K562 (cell line): Measurements from ENCODE around the gene GLB1L. TPM values are rescaled to one million over a fixed set of nuclear protein-coding genes. Genes with fewer than 3 reads are reported as not detected.
A peak's percentile ranks its signal among the peaks of the same experiment; 100 is the strongest.

Experiments
- ATAC-seq: fragments of 200-7000 bp; cut with Tn5 transposase; 3 replicates; pipeline ENCODE4 v1.9.1; 2020; ENCODE audit warnings: moderate library complexity
- BruUV-seq: library from RNA; stranded (reverse); fragments of 400-500 nt; replicated peaks from 2 replicates; lab custom pipeline; 2021; lab: Mats Ljungman, UMichigan
- CTCF ChIA-PET: fragments of 300-600 bp; formaldehyde crosslinking; extraction: SDS; loops from one replicate; lab custom pipeline; 2021; ENCODE audit warnings: low intra/inter-chr PET ratio; lab: Yijun Ruan, JAX
- POLR2A ChIA-PET: fragments of 300-600, 350-650 bp; sonication (Branson Sonifier 250); formaldehyde crosslinking; extraction: SDS; loops from one replicate; lab custom pipeline; 2021; ENCODE audit warnings: antibody characterized with exemption, inconsistent platforms; lab: Yijun Ruan, JAX
- DNase-seq, 4 experiments: peaks; one replicate each; pipeline versions ENCODE4 v3.0.0 to v3.0.0-alpha.2; 2011 to 2018; ENCODE audit warnings: low spot score in 3 of 4, mixed read lengths in 3 of 4; ENCODE audit errors: extremely low read depth in 1 of 4
- FAIRE-seq: peaks from 2 replicates; lab custom pipeline; 2011; peaks lifted over from hg19 to GRCh38; lab: Jason Lieb, UNC
- H2AFZ ChIP-seq: 2 replicates; pipeline ENCODE4 v1.6.0; 2011; ENCODE audit warnings: low read depth, low read length, control low read depth, inconsistent platforms
- H3K27ac ChIP-seq: fragments of 200-600 bp; 3 replicates; pipeline ENCODE4 v1.8.0; 2011; ENCODE audit warnings: low read depth, mild to moderate bottlenecking, control low read depth, inconsistent platforms, low read length, moderate library complexity, mixed read lengths; ENCODE audit errors: extremely low read depth
- H3K27me3 ChIP-seq, 2 experiments: fragments of 300-600 bp in 1 of 2; 2 replicates in 1 of 2; 3 replicates in 1 of 2; pipeline versions ENCODE4 v1.6.0 to v1.8.0; 2011; ENCODE audit warnings: inconsistent platforms in 2 of 2, low read length in 2 of 2, mild to moderate bottlenecking in 1 of 2, mixed read lengths in 1 of 2, moderate library complexity in 1 of 2; ENCODE audit not compliant: control insufficient read depth in 2 of 2, insufficient read depth in 2 of 2
- H3K36me3 ChIP-seq: fragments of 300-600 bp; 3 replicates; pipeline ENCODE4 v1.8.0; 2011; ENCODE audit warnings: mild to moderate bottlenecking, low read length, inconsistent platforms; ENCODE audit not compliant: control insufficient read depth, insufficient read depth
- H3K4me1 ChIP-seq, 2 experiments: fragments of 200-600 bp in 1 of 2; replicated peaks in 1 of 2; 2 replicates in 1 of 2; 3 replicates in 1 of 2; pipeline versions ENCODE4 v1.5.1 to v1.8.0; 2011; ENCODE audit warnings: inconsistent platforms in 2 of 2, low read length in 2 of 2, mild to moderate bottlenecking in 1 of 2, mixed read lengths in 1 of 2, moderate library complexity in 1 of 2; ENCODE audit not compliant: control insufficient read depth in 2 of 2, insufficient read depth in 2 of 2
- H3K4me2 ChIP-seq: 2 replicates; pipeline ENCODE4 v1.6.1; 2011; ENCODE audit warnings: low read length, control low read depth, inconsistent platforms, mixed read lengths; ENCODE audit not compliant: insufficient read depth
- H3K4me3 ChIP-seq: fragments of 200-600 bp; sonication (generic), shearing (Covaris generic); 2 replicates; pipeline ENCODE4 v1.5.1; 2016; ENCODE audit warnings: control low read depth, inconsistent platforms
- H3K79me2 ChIP-seq: fragments of 200-600 bp; 3 replicates; pipeline ENCODE4 v1.8.0; 2011; ENCODE audit warnings: low read length, inconsistent platforms; ENCODE audit not compliant: control insufficient read depth, insufficient read depth
- H3K9ac ChIP-seq, 2 experiments: 2 replicates each; pipeline versions ENCODE4 v1.6.0 to v1.6.1; 2011; ENCODE audit warnings: low read depth in 2 of 2, low read length in 2 of 2, control low read depth in 1 of 2, inconsistent platforms in 1 of 2, mild to moderate bottlenecking in 1 of 2, mixed read lengths in 1 of 2; ENCODE audit not compliant: insufficient read depth in 1 of 2
- H3K9me1 ChIP-seq: one replicate; pipeline ENCODE4 v1.6.0; 2011; ENCODE audit warnings: inconsistent platforms, mild to moderate bottlenecking, low read length, moderate library complexity; ENCODE audit not compliant: control insufficient read depth, insufficient read depth
- H3K9me3 ChIP-seq: replicated peaks from 2 replicates; pipeline ENCODE4 v1.5.1; 2011; ENCODE audit warnings: low read depth, low read length, inconsistent platforms; ENCODE audit not compliant: control insufficient read depth, insufficient read depth
- H4K20me1 ChIP-seq: replicated peaks from 2 replicates; pipeline ENCODE4 v1.6.1; 2011; ENCODE audit warnings: low read length, inconsistent platforms, mixed read lengths; ENCODE audit not compliant: control insufficient read depth, insufficient read depth
- BCOR ChIP-seq: fragments of 450-650 bp; IDR thresholded peaks from 2 replicates; pipeline ENCODE4 v1.6.1; 2016
- GATA2 ChIP-seq: sonication (generic); formaldehyde crosslinking; IDR thresholded peaks from 2 replicates; pipeline ENCODE4 v1.4.0; 2020; ENCODE audit warnings: mild to moderate bottlenecking, missing genetic modification reagents
- KDM1A ChIP-seq, 2 experiments: fragments of 450-650 bp; IDR thresholded peaks; 2 replicates each; pipeline ENCODE4 v1.6.1; 2016; ENCODE audit warnings: mild to moderate bottlenecking in 2 of 2
- KDM4B ChIP-seq, 2 experiments: fragments of 450-650 bp in 1 of 2; sonication (generic) in 1 of 2; IDR thresholded peaks; 2 replicates each; pipeline ENCODE4 v1.6.1; 2016 to 2017; ENCODE audit warnings: borderline replicate concordance in 2 of 2, antibody characterized with exemption in 1 of 2, low read depth in 1 of 2, mild to moderate bottlenecking in 1 of 2
- NUFIP1 ChIP-seq: fragments of 450-650 bp; IDR thresholded peaks from 2 replicates; pipeline ENCODE4 v1.6.1; 2018; ENCODE audit not compliant: partially characterized antibody
- POLR3A ChIP-seq: IDR thresholded peaks from 2 replicates; pipeline ENCODE4 v1.6.1; 2011; ENCODE audit warnings: borderline replicate concordance, mild to moderate bottlenecking, moderate library complexity; ENCODE audit not compliant: insufficient read length, insufficient read depth; ENCODE audit errors: extremely low read depth
- RBM25 ChIP-seq: fragments of 200-400 bp; formaldehyde crosslinking; IDR thresholded peaks from 2 replicates; pipeline ENCODE4 v1.6.1; 2018; ENCODE audit warnings: low read length, low read depth, moderate library complexity; ENCODE audit not compliant: severe bottlenecking
- SMARCA5 ChIP-seq: fragments of 450-650 bp; IDR thresholded peaks from 2 replicates; pipeline ENCODE4 v1.6.1; 2016
- ZFP36 ChIP-seq: fragments of 150-350 bp; IDR thresholded peaks from 2 replicates; pipeline ENCODE4 v1.6.1; 2018; ENCODE audit warnings: low read length, low read depth; ENCODE audit not compliant: partially characterized antibody
- ZNF23 ChIP-seq: fragments of 250-450 bp; sonication (Bioruptor Pico); IDR thresholded peaks from 2 replicates; pipeline ENCODE4 v1.4.0; 2020; ENCODE audit warnings: mild to moderate bottlenecking
- WGBS: fragments of 100-300 bp; shearing (Covaris generic); methylation state at CpG from one replicate; pipeline ENCODE4 v1.1.6; 2016; ENCODE audit warnings: low coverage, mixed read lengths; ENCODE audit not compliant: insufficient coverage; ENCODE audit errors: missing lambda C conversion rate; 5-methylcytosine and 5-hydroxymethylcytosine counted together
- in situ Hi-C: fragments of 300-500 bp; cut with MboI; formaldehyde crosslinking; loops from 4 replicates; pipeline ENCODE4 v1.15.0; 2018; ENCODE audit warnings: inconsistent platforms, mixed read lengths
- intact Hi-C: fragments of 100-400 bp; cut with micrococcal nuclease; formaldehyde crosslinking; loops from 2 replicates; pipeline ENCODE4 v1.14.2; 2022
- polyA plus RNA-seq, 8 experiments: library from polyadenylated mRNA; depleted of rRNA in 4 of 8; stranded (reverse) in 5 of 8; unstranded in 3 of 8; fragments of >200 nt; fragmentation: Nextera tagmentation in 2 of 8; fragmentation: Illumina TruSeq in 1 of 8; extraction: Ambion mirVana in 2 of 8; extraction: Trizol in 1 of 8; gene quantifications; 2 replicates each; pipeline versions ENCODE4 v1.2.1 to v1.2.3, GENCODE V29; 2011 to 2014; ENCODE audit warnings: inconsistent platforms in 1 of 8, missing spikeins in 1 of 8
- total RNA-seq, 7 experiments: library from RNA; depleted of rRNA in 6 of 7; stranded (reverse); fragments of >200 nt in 6 of 7; fragmentation: Illumina TruSeq in 2 of 7; extraction: Trizol in 2 of 7; gene quantifications; 2 replicates each; pipeline versions ENCODE4 v1.2.1 to v1.2.3, GENCODE V29; 2011 to 2021; ENCODE audit warnings: low replicate concordance in 1 of 7
- TF ChIP-seq, protein P1 (sequence below): sonication (generic); IDR thresholded peaks from 2 replicates; pipeline ENCODE4 v1.6.1; 2016

GLB1L gene
- total and polyA plus RNA-seq, 9 of the 15 experiments (the other 6 are each of a cell fraction or from before 2014, with no cell fraction given), result 0.42 to 2.9 (median 2.5) TPM

GRCh38 chr2:219245899-219246230 lies 621 bp upstream of the GLB1L start:
- Histone ChIP-seq H3K9me1 (no peaks in the 10 kb centered on the region), H3K9ac (peak overlapping the region; percentile 94 to 99), H3K27ac (peak overlapping the region; percentile 95), H3K36me3 (peaks cover 43% of the 10 kb centered on the region), H3K4me1 (peaks cover 21 to 36% of the 10 kb centered on the region in 2 experiments; a peak in 4 of 5 replicates), H3K79me2 (peaks cover 17% of the 10 kb centered on the region), H3K27me3 (no peaks in the 10 kb centered on the region), H3K4me2 (peak overlapping the region; percentile 92), H4K20me1 (0 out of 2 replicates have a peak, but pooled peaks cover 3% of the 10 kb centered on the region)
- POLR2A ChIA-PET, result interaction anchor here (0.6 to 2.2 kb wide), 8 partner anchors 8 to 142 kb away, joined by 3 to 12 read pairs (median 5); partner anchors contain the start of genes ANKZF1, ATG9A, DNPEP and TUBA4A
- FAIRE-seq, result no peak
- no TSS peak for BruUV-seq
- DNase-seq, result peak in 2 of 4 experiments; percentile 13 to 21
- in situ Hi-C loops, result no loop called here
- CTCF ChIA-PET, result no interaction called here
- intact Hi-C loops, result loop anchor here (2.0 kb wide), 1 partner anchor 17 kb away; the partner anchor contains the start of genes ANKZF1 and ATG9A
- WGBS, result 0% methylated on average over 5 of the region's 10 CpGs
- TF ChIP-seq GATA2 (CRISPR knock-in tag), result no peak
- TF ChIP-seq, protein P1, sequence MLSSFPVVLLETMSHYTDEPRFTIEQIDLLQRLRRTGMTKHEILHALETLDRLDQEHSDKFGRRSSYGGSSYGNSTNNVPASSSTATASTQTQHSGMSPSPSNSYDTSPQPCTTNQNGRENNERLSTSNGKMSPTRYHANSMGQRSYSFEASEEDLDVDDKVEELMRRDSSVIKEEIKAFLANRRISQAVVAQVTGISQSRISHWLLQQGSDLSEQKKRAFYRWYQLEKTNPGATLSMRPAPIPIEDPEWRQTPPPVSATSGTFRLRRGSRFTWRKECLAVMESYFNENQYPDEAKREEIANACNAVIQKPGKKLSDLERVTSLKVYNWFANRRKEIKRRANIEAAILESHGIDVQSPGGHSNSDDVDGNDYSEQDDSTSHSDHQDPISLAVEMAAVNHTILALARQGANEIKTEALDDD, result peak; percentile 69; the same call in 1 of the 2 replicates
- TF ChIP-seq, all 486 proteins: peak for 1
- peak overlapping the region; percentile 86 for H2AFZ ChIP-seq
- ATAC-seq, result peak; percentile 13
- H3K9me3 ChIP-seq, result no peaks in the 10 kb centered on the region
- peak overlapping the region; percentile 93 for H3K4me3 ChIP-seq

DNA sequence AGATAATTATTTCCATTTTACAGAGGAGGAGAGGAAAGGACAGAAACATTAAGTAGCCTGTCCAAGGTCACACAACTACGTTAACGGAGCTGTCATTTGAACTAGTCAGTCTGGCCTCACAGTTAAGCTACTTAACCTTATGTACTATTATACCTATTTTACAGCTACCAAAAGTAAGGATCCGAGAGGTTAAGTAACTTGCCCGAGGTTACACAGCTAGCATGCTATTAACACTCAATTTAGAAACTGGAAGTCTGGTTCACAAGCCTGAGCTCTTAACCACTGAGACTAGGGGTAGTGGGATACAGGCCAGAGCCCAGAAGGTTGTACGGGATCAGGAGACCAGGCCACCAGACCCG lies 476 bp downstream of the GLB1L start:
- TF ChIP-seq ZFP36 (peak; percentile 70), SMARCA5 (peak; percentile 73; the same call in 1 of the 2 replicates), ZNF23 (no peak), BCOR (peak; percentile 66; the same call in 1 of the 2 replicates), NUFIP1 (no peak), RBM25 (peak; percentile 72), KDM1A (IDR thresholded peaks at IDR 0.05) (peak; percentile 29 to 51; a peak in 2 of 4 replicates), KDM4B (IDR thresholded peaks at IDR 0.05; ENCODE audit: borderline replicate concordance in 2 of 2, low read depth in 1 of 2) (no peak), POLR3A (no peak)
- TF ChIP-seq, all 486 proteins: peak for 5
- Histone ChIP-seq H3K9ac (peak overlapping the region; percentile 94 to 99), H3K27me3 (no peaks in the 10 kb centered on the region), H3K9me1 (no peaks in the 10 kb centered on the region), H2AFZ (peak overlapping the region; percentile 86), H3K27ac (peak overlapping the region; percentile 95), H3K36me3 (peaks cover 33% of the 10 kb centered on the region), H3K4me1 (peaks cover 19 to 30% of the 10 kb centered on the region in 2 experiments; a peak in 4 of 5 replicates), H3K9me3 (no peaks in the 10 kb centered on the region), H3K79me2 (peaks cover 17% of the 10 kb centered on the region), H3K4me2 (peak overlapping the region; percentile 92), H4K20me1 (0 out of 2 replicates have a peak, but pooled peaks cover 2% of the 10 kb centered on the region), H3K4me3 (peak overlapping the region; percentile 93)
- DNase-seq, result no peak
- 24% methylated on average over 6 of the region's 6 CpGs for WGBS
- intact Hi-C loops (loop anchor here (2.0 kb wide), 1 partner anchor 16 kb away; the partner anchor contains the start of genes ANKZF1 and ATG9A), in situ Hi-C loops (no loop called here)
- FAIRE-seq, result no peak
- no peak for ATAC-seq
- TSS peak; percentile 81 for BruUV-seq
- POLR2A ChIA-PET, result interaction anchor here (0.6 to 2.2 kb wide), 13 partner anchors 8 to 640 kb away, joined by 3 to 12 read pairs (median 4); partner anchors contain the start of genes ANKZF1, ATG9A, DNAJB2 and TUBA4A
- CTCF ChIA-PET, result no interaction called here
